GM12875 (cell line): ENCODE data around the gene TMEM87B.

Source experiments
- H3K4me3 ChIP-seq: one replicate; pipeline ENCODE4 v1.5.1; 2011; ENCODE audit warnings: low read depth, low read length, control low read depth
- CTCF ChIP-seq: IDR thresholded peaks from 2 replicates; pipeline ENCODE4 v1.5.1; 2011; ENCODE audit warnings: low read depth, mild to moderate bottlenecking, control low read depth, inconsistent platforms, low read length, moderate library complexity, borderline replicate concordance; ENCODE audit not compliant: insufficient read depth

TMEM87B gene

GRCh38 chr2:112054847-112055729 lies at the start of gene TMEM87B:
Gene TMEM87B (plus strand): TSS chr2:112055269. CDS start chr2:112055592, 323 bp downstream.
- peak within 1 kb of the TSS; percentile 92 for H3K4me3 ChIP-seq
- no peak for TF ChIP-seq CTCF

GRCh38 chr2:112005406-112006075 lies 49.5 kb upstream of the TMEM87B start:
- TF ChIP-seq CTCF: no peak
- no peak overlapping the region for H3K4me3 ChIP-seq

GRCh38 chr2:112006076-112006410 lies 49.0 kb upstream of the TMEM87B start:
- TF ChIP-seq CTCF: no peak
- H3K4me3 ChIP-seq: no peak overlapping the region

- no peak for TF ChIP-seq CTCF
These were observed 47.6 kb upstream of the TMEM87B start for GRCh38 chr2:112007493-112007892.

GRCh38 chr2:112008910-112009485 lies 46.1 kb upstream of the TMEM87B start:
- TF ChIP-seq CTCF: no peak
- H3K4me3 ChIP-seq: no peak overlapping the region

More at GRCh38 chr2:112007493-112007892, 47.6 kb upstream of the TMEM87B start:
- no peak overlapping the region for H3K4me3 ChIP-seq

- no peak for TF ChIP-seq CTCF
- H3K4me3 ChIP-seq: no peak overlapping the region
These were observed 44.3 kb upstream of the TMEM87B start for GRCh38 chr2:112010751-112011150.
